ENCODE results near the gene MYO9B.

MYO9B gene

GRCh38 chr19:17243211-17243829 lies 167.7 kb downstream of the MYO9B start:
- H3K27ac Mint-ChIP-seq: peak overlapping the region; percentile 9
- peaks cover 39% of the 10 kb centered on the region for H3K4me1 Mint-ChIP-seq (ENCODE audit: low read depth)
- peaks cover 8% of the 10 kb centered on the region for H3K27me3 Mint-ChIP-seq
- H3K4me3 Mint-ChIP-seq: peak overlapping the region; percentile 89
- intact Hi-C loops (cut with micrococcal nuclease): no loop called here
- H3K36me3 Mint-ChIP-seq (ENCODE audit: low read depth): peaks cover 27% of the 10 kb centered on the region
- no peaks in the 10 kb centered on the region for H3K9me3 Mint-ChIP-seq

GRCh38 chr19:17243830-17244617 lies 168.4 kb downstream of the MYO9B start:
- Mint-ChIP-seq H3K27me3 (peaks cover 8% of the 10 kb centered on the region), H3K4me1 (ENCODE audit: low read depth) (peaks cover 39% of the 10 kb centered on the region), H3K4me3 (peak overlapping the region; percentile 89), H3K36me3 (ENCODE audit: low read depth) (peaks cover 23% of the 10 kb centered on the region), H3K9me3 (no peaks in the 10 kb centered on the region), H3K27ac (peak overlapping the region; percentile 81)
- intact Hi-C loops (cut with micrococcal nuclease): no loop called here

- intact Hi-C loops (cut with micrococcal nuclease): no loop called here
These were observed 169.3 kb downstream of the MYO9B start for GRCh38 chr19:17244618-17245534.

GRCh38 chr19:17245535-17245984 lies 170.0 kb downstream of the MYO9B start, which contains the start of gene NR2F6:
TSS of gene NR2F6 (minus strand) at chr19:17245919. CDS start at chr19:17245220, 699 bp downstream.
- peaks cover 15% of the 10 kb centered on the region for H3K36me3 Mint-ChIP-seq (ENCODE audit: low read depth)
- no peaks in the 10 kb centered on the region for H3K9me3 Mint-ChIP-seq
- H3K27ac Mint-ChIP-seq: peak within 1 kb of the TSS; percentile 93
- peak within 1 kb of the TSS; percentile 95 for H3K4me3 Mint-ChIP-seq
- peaks cover 8% of the 10 kb centered on the region for H3K27me3 Mint-ChIP-seq
- intact Hi-C loops (cut with micrococcal nuclease): no loop called here
- peaks cover 39% of the 10 kb centered on the region for H3K4me1 Mint-ChIP-seq (ENCODE audit: low read depth)

More at GRCh38 chr19:17244618-17245534, 169.3 kb downstream of the MYO9B start:
- Mint-ChIP-seq H3K27ac (peak overlapping the region; percentile 81), H3K4me1 (ENCODE audit: low read depth) (peaks cover 39% of the 10 kb centered on the region), H3K9me3 (no peaks in the 10 kb centered on the region), H3K36me3 (ENCODE audit: low read depth) (peaks cover 22% of the 10 kb centered on the region), H3K27me3 (peaks cover 8% of the 10 kb centered on the region), H3K4me3 (peak overlapping the region; percentile 89)

- Mint-ChIP-seq H3K36me3 (ENCODE audit: low read depth) (peaks cover 6% of the 10 kb centered on the region), H3K27ac (peak overlapping the region; percentile 93), H3K9me3 (no peaks in the 10 kb centered on the region), H3K4me1 (ENCODE audit: low read depth) (peaks cover 39% of the 10 kb centered on the region), H3K27me3 (peaks cover 8% of the 10 kb centered on the region), H3K4me3 (peak overlapping the region; percentile 95)
- intact Hi-C loops (cut with micrococcal nuclease): no loop called here
These were observed 171.3 kb downstream of the MYO9B start for GRCh38 chr19:17246681-17247425.

- peak overlapping the region; percentile 93 for H3K27ac Mint-ChIP-seq
- H3K4me3 Mint-ChIP-seq: no peak overlapping the region
- intact Hi-C loops (cut with micrococcal nuclease): no loop called here
- H3K9me3 Mint-ChIP-seq: no peaks in the 10 kb centered on the region
- peaks cover 6% of the 10 kb centered on the region for H3K36me3 Mint-ChIP-seq (ENCODE audit: low read depth)
- H3K27me3 Mint-ChIP-seq: peaks cover 8% of the 10 kb centered on the region
- peaks cover 33% of the 10 kb centered on the region for H3K4me1 Mint-ChIP-seq (ENCODE audit: low read depth)
These were observed 172.6 kb downstream of the MYO9B start for GRCh38 chr19:17248011-17248776.

GRCh38 chr19:17249887-17250548 lies 174.4 kb downstream of the MYO9B start:
- H3K4me3 Mint-ChIP-seq: no peak overlapping the region
- H3K9me3 Mint-ChIP-seq: no peaks in the 10 kb centered on the region
- peaks cover 19% of the 10 kb centered on the region for H3K4me1 Mint-ChIP-seq (ENCODE audit: low read depth)
- H3K27me3 Mint-ChIP-seq: peaks cover 4% of the 10 kb centered on the region
- intact Hi-C loops (cut with micrococcal nuclease): no loop called here
- peaks cover 6% of the 10 kb centered on the region for H3K36me3 Mint-ChIP-seq (ENCODE audit: low read depth)
- H3K27ac Mint-ChIP-seq: no peak overlapping the region

GRCh38 chr19:17254636-17255035 lies 179.1 kb downstream of the MYO9B start:
- Mint-ChIP-seq H3K9me3 (no peaks in the 10 kb centered on the region), H3K27me3 (peaks cover 11% of the 10 kb centered on the region), H3K4me1 (ENCODE audit: low read depth) (no peaks in the 10 kb centered on the region), H3K4me3 (no peak overlapping the region), H3K36me3 (ENCODE audit: low read depth) (no peaks in the 10 kb centered on the region), H3K27ac (no peak overlapping the region)
- intact Hi-C loops (cut with micrococcal nuclease): no loop called here

GRCh38 chr19:17255150-17255621 lies 179.6 kb downstream of the MYO9B start:
- peaks cover 11% of the 10 kb centered on the region for H3K27me3 Mint-ChIP-seq
- H3K9me3 Mint-ChIP-seq: no peaks in the 10 kb centered on the region
- no peaks in the 10 kb centered on the region for H3K4me1 Mint-ChIP-seq (ENCODE audit: low read depth)
- H3K36me3 Mint-ChIP-seq (ENCODE audit: low read depth): no peaks in the 10 kb centered on the region
- no peak overlapping the region for H3K4me3 Mint-ChIP-seq
- H3K27ac Mint-ChIP-seq: no peak overlapping the region
- intact Hi-C loops (cut with micrococcal nuclease): no loop called here

GRCh38 chr19:17256130-17256529 lies 180.6 kb downstream of the MYO9B start:
- Mint-ChIP-seq H3K9me3 (no peaks in the 10 kb centered on the region), H3K27me3 (peaks cover 14% of the 10 kb centered on the region), H3K36me3 (ENCODE audit: low read depth) (no peaks in the 10 kb centered on the region), H3K27ac (no peak overlapping the region), H3K4me3 (no peak overlapping the region), H3K4me1 (ENCODE audit: low read depth) (peaks cover 7% of the 10 kb centered on the region)
- intact Hi-C loops (cut with micrococcal nuclease): no loop called here

- H3K27ac Mint-ChIP-seq: no peak overlapping the region
- H3K9me3 Mint-ChIP-seq: no peaks in the 10 kb centered on the region
- H3K27me3 Mint-ChIP-seq: peaks cover 19% of the 10 kb centered on the region
- peaks cover 7% of the 10 kb centered on the region for H3K4me1 Mint-ChIP-seq (ENCODE audit: low read depth)
- no peaks in the 10 kb centered on the region for H3K36me3 Mint-ChIP-seq (ENCODE audit: low read depth)
- intact Hi-C loops (cut with micrococcal nuclease): no loop called here
- H3K4me3 Mint-ChIP-seq: no peak overlapping the region
These were observed 183.7 kb downstream of the MYO9B start for GRCh38 chr19:17259118-17259780.

GRCh38 chr19:17259934-17260333 lies 184.4 kb downstream of the MYO9B start:
- no peaks in the 10 kb centered on the region for H3K9me3 Mint-ChIP-seq
- H3K27ac Mint-ChIP-seq: no peak overlapping the region
- intact Hi-C loops (cut with micrococcal nuclease): loop anchor here (2.0 kb wide), 1 partner anchor 23 kb away; no protein-coding TSS in a partner anchor
- H3K36me3 Mint-ChIP-seq (ENCODE audit: low read depth): no peaks in the 10 kb centered on the region
- peaks cover 19% of the 10 kb centered on the region for H3K27me3 Mint-ChIP-seq
- H3K4me3 Mint-ChIP-seq: no peak overlapping the region
- H3K4me1 Mint-ChIP-seq (ENCODE audit: low read depth): peaks cover 7% of the 10 kb centered on the region
